Loucy (cell line): ENCODE results near the gene NOL4L.
A peak's percentile ranks its signal among the peaks of the same experiment; 100 is the strongest.

Experiments used
- H2AFZ ChIP-seq: fragments of 200-600 bp; sonication (generic); 2 replicates; pipeline ENCODE4 v1.6.0; 2016; ENCODE audit warnings: antibody characterized with exemption, mild to moderate bottlenecking, low read length, moderate library complexity
- H3F3A ChIP-seq: fragments of 200-600 bp; 2 replicates; pipeline ENCODE4 v1.6.0; 2016; ENCODE audit warnings: antibody characterized with exemption, low read depth, mild to moderate bottlenecking
- H3K27me3 ChIP-seq: fragments of 200-600 bp; sonication (generic); 2 replicates; pipeline ENCODE4 v1.6.1; 2014; ENCODE audit warnings: low read length, mild to moderate bottlenecking; ENCODE audit not compliant: insufficient read depth, poor library complexity, severe bottlenecking
- H3K36me3 ChIP-seq: fragments of 200-600 bp; sonication (generic); 2 replicates; pipeline ENCODE4 v1.6.1; 2016; ENCODE audit warnings: low read length; ENCODE audit not compliant: insufficient read depth
- H3K4me1 ChIP-seq: fragments of 200-600 bp; sonication (generic); 2 replicates; pipeline ENCODE4 v1.5.1; 2014; ENCODE audit warnings: low read length, mild to moderate bottlenecking; ENCODE audit not compliant: insufficient read depth, poor library complexity, severe bottlenecking
- H3K4me2 ChIP-seq: fragments of 200-600 bp; sonication (generic); 2 replicates; pipeline ENCODE4 v1.6.0; 2014; ENCODE audit warnings: antibody characterized with exemption, low read length, low read depth, mild to moderate bottlenecking; ENCODE audit not compliant: poor library complexity, severe bottlenecking
- H3K4me3 ChIP-seq: fragments of 200-600 bp; sonication (generic); 2 replicates; pipeline ENCODE4 v1.5.1; 2014; ENCODE audit warnings: low read length, mild to moderate bottlenecking, mixed read lengths; ENCODE audit not compliant: poor library complexity, severe bottlenecking
- H3K79me2 ChIP-seq: fragments of 200-600 bp; sonication (generic); 2 replicates; pipeline ENCODE4 v1.6.1; 2014; ENCODE audit warnings: low read length; ENCODE audit not compliant: insufficient read depth
- H3K9ac ChIP-seq: fragments of 200-600 bp; sonication (generic); 2 replicates; pipeline ENCODE4 v1.6.0; 2014; ENCODE audit warnings: mild to moderate bottlenecking, low read depth, low read length, moderate library complexity; ENCODE audit not compliant: poor library complexity, severe bottlenecking
- H3K9me2 ChIP-seq: fragments of 200-600 bp; sonication (generic); replicated peaks from 2 replicates; pipeline ENCODE4 v1.6.1; 2016; ENCODE audit warnings: low read depth, low read length, mixed read lengths
- H3K9me3 ChIP-seq: fragments of 200-600 bp; sonication (generic); 2 replicates; pipeline ENCODE4 v1.6.1; 2014; ENCODE audit warnings: mild to moderate bottlenecking, antibody characterized with exemption, low read length, low read depth; ENCODE audit not compliant: insufficient read depth
- H4K20me1 ChIP-seq: fragments of 200-600 bp; sonication (generic); 2 replicates; pipeline ENCODE4 v1.6.0; 2014; ENCODE audit warnings: antibody characterized with exemption, low read length, mild to moderate bottlenecking; ENCODE audit not compliant: insufficient read depth, poor library complexity, severe bottlenecking
- EZH2phosphoT487 ChIP-seq: fragments of 200-600 bp; IDR thresholded peaks from 2 replicates; pipeline ENCODE4 v1.6.1; 2018; ENCODE audit warnings: antibody characterized with exemption, mild to moderate bottlenecking, moderate library complexity, borderline replicate concordance
- TF ChIP-seq, protein P1 (sequence below): fragments of 200-600 bp; sonication (generic); conservative IDR thresholded peaks from 2 replicates; pipeline ENCODE4 v1.5.1; 2014; ENCODE audit warnings: mild to moderate bottlenecking, antibody characterized with exemption, low read length

NOL4L gene

DNA sequence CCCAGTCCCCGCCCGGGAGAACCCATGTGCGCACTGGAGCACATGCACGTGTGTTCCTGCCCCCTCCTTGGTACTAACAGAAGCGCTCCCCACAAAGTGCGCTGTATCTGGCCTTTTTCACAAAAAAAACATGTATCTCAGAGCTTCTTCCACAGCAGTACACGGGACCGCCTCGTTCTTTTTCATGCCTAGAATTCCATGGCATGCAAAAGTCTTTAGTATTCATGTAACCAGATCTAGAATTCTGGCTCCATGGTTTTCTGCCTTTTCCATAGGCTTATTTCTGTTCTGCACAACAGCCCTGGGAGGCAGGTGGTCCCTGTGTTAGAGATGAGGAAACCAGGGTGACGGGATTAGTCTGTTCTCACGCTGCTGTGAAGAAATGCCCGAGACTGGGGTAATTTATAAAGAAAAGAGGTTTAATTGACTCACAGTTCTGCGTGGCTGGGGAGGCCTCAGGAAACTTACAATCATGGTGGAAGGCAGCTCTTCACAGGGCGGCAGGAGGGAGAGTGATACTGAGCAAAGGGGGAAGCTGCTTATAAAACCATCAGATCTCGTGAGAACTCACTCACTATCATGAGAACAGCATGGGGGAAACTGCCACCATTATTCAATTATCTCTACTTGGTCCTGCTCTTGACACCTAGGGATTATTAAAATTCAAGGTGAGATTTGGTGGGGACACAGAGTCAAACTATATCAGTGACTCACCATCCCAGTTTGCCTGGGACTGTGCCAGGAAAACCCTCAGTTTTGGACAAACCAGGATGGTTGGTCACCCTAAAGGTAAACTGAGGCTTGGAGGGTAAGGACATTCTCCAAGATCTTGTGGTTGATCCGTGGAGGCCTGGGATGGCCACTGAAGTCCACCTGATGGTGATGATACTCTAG is 47.6 kb upstream of the NOL4L start:
- H4K20me1 ChIP-seq, result no peaks in the 10 kb centered on the region
- no peak overlapping the region for H3K9ac ChIP-seq
- peaks cover 27% of the 10 kb centered on the region for H3K4me1 ChIP-seq
- H3K36me3 ChIP-seq, result no peaks in the 10 kb centered on the region
- no peak overlapping the region for H3K4me2 ChIP-seq
- no peaks in the 10 kb centered on the region for H3F3A ChIP-seq
- H3K9me2 ChIP-seq, result no peaks in the 10 kb centered on the region
- H3K27me3 ChIP-seq, result no peaks in the 10 kb centered on the region
- H2AFZ ChIP-seq, result no peak overlapping the region
- H3K79me2 ChIP-seq, result no peaks in the 10 kb centered on the region
- H3K9me3 ChIP-seq, result no peaks in the 10 kb centered on the region
- H3K4me3 ChIP-seq, result no peak overlapping the region
- TF ChIP-seq EZH2phosphoT487, result no peak
- TF ChIP-seq, protein P1, sequence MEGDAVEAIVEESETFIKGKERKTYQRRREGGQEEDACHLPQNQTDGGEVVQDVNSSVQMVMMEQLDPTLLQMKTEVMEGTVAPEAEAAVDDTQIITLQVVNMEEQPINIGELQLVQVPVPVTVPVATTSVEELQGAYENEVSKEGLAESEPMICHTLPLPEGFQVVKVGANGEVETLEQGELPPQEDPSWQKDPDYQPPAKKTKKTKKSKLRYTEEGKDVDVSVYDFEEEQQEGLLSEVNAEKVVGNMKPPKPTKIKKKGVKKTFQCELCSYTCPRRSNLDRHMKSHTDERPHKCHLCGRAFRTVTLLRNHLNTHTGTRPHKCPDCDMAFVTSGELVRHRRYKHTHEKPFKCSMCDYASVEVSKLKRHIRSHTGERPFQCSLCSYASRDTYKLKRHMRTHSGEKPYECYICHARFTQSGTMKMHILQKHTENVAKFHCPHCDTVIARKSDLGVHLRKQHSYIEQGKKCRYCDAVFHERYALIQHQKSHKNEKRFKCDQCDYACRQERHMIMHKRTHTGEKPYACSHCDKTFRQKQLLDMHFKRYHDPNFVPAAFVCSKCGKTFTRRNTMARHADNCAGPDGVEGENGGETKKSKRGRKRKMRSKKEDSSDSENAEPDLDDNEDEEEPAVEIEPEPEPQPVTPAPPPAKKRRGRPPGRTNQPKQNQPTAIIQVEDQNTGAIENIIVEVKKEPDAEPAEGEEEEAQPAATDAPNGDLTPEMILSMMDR, result no peak

DNA sequence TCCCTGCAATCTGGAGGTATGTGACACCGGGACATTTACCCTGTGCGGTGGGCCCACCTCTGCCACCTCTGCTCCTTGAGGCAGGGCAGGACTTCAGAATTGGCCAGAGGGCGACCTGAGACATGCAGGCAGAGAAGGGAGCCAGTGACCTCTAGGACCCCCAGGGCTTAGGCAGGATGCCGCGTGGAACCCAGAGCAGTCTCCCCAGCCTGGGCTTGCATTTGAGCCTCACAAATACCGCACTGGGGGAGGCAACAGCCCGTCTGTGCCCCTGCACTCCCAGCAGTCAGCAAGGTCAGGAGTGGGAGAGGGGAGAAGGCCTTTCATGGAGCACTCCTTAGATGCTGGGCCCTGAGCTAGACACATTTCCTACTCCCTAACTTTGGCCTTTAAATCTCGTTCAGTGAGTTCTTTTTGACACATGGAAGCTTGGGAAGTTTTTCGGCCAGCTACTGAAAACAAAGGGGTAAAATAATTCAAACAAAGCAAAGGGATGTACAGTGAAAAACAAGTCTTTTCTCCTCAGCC is 46.9 kb upstream of the NOL4L start:
- no peaks in the 10 kb centered on the region for H3F3A ChIP-seq
- H3K4me1 ChIP-seq, result peaks cover 33% of the 10 kb centered on the region
- H3K9me3 ChIP-seq, result no peaks in the 10 kb centered on the region
- no peaks in the 10 kb centered on the region for H3K27me3 ChIP-seq
- H3K36me3 ChIP-seq, result no peaks in the 10 kb centered on the region
- TF ChIP-seq EZH2phosphoT487, result no peak
- H3K4me3 ChIP-seq, result no peak overlapping the region
- H3K9ac ChIP-seq, result no peak overlapping the region
- H4K20me1 ChIP-seq, result no peaks in the 10 kb centered on the region
- no peaks in the 10 kb centered on the region for H3K9me2 ChIP-seq
- H3K4me2 ChIP-seq, result no peak overlapping the region
- no peaks in the 10 kb centered on the region for H3K79me2 ChIP-seq
- no peak overlapping the region for H2AFZ ChIP-seq

DNA sequence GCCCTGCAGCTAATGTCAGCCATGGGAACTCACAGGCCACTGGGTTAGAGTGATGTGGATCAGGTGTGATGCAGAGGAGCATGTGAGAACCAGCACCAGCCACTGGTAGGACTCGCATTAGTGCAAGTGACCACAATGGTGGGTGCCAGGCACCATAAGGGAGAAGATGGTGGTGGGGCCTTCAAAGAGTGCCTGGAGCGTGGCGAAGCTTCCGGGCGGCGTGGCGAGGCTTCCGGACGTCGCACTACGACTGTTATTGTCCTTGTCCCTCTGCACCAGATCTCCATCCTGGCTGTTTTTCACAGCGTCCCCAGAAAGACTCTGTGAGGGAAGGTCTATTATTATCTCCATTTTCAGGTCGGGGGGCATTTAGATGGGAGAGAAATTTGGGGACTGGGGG is 44.7 kb upstream of the NOL4L start:
- TF ChIP-seq, protein P1, result no peak
- TF ChIP-seq EZH2phosphoT487, result no peak
- Histone ChIP-seq H4K20me1 (no peaks in the 10 kb centered on the region), H3K79me2 (no peaks in the 10 kb centered on the region), H3K27me3 (no peaks in the 10 kb centered on the region), H3K9ac (peak overlapping the region; percentile 86), H3F3A (no peaks in the 10 kb centered on the region), H3K4me2 (no peak overlapping the region), H3K4me1 (peaks cover 47% of the 10 kb centered on the region), H3K4me3 (no peak overlapping the region), H3K9me2 (no peaks in the 10 kb centered on the region), H3K9me3 (no peaks in the 10 kb centered on the region), H3K36me3 (no peaks in the 10 kb centered on the region), H2AFZ (no peak overlapping the region)
